Subcutaneous adipose tissue (tissue), 4 donors: ENCODE data around the gene DHRS7. TPM values are rescaled to one million over a fixed set of nuclear protein-coding genes. Genes with fewer than 3 reads are reported as not detected.

Source experiments
- CTCF ChIP-seq: fragments of 450-650 bp; IDR thresholded peaks from one replicate; pipeline ENCODE4 v1.5.1; 2016; ENCODE audit warnings: low read depth, mild to moderate bottlenecking, control low read depth, antibody characterized with exemption, moderate library complexity
- total RNA-seq, 4 donors: library from RNA; depleted of rRNA; stranded (reverse); fragments of >200 nt; gene quantifications; one replicate each; pipeline ENCODE4 v1.1.0, GENCODE V29; 2016

Gene DHRS7
- total RNA-seq, 4 donors from 2014 or later, result 73.0 to 106 (median 83.2) TPM

- no peak for TF ChIP-seq CTCF
Observed at GRCh38 chr14:60196291-60196690, 31.1 kb upstream of the DHRS7 start.

GRCh38 chr14:60195179-60195810, 30.1 kb upstream of the DHRS7 start:
- TF ChIP-seq CTCF, result no peak

- no peak for TF ChIP-seq CTCF
Observed at GRCh38 chr14:60189923-60190840, 25.0 kb upstream of the DHRS7 start.

- no peak for TF ChIP-seq CTCF
Observed at GRCh38 chr14:60188696-60189095, 23.5 kb upstream of the DHRS7 start.

GRCh38 chr14:60188115-60188514, 22.9 kb upstream of the DHRS7 start:
- TF ChIP-seq CTCF, result no peak

- TF ChIP-seq CTCF, result no peak
Observed at GRCh38 chr14:60184905-60185555, 19.8 kb upstream of the DHRS7 start.
